Measurements from ENCODE around the gene MAST2.
"Not testable (repeated sequence)": the region's sequence is repeated elsewhere in the genome, so short reads cannot be mapped to it uniquely, and the experiment has no call there.

Gene MAST2

GRCh38 chr1:45800899-45801298 is 2.5 kb upstream of the MAST2 start:
- Histone ChIP-seq H3K9me3 (no peaks in the 10 kb centered on the region), H3K27me3 (no peaks in the 10 kb centered on the region), H3K27ac (no peak overlapping the region), H3K4me3 (ENCODE audit: low read depth in 1 of 2, low read length in 1 of 2) (no peak overlapping the region), H3K36me3 (no peaks in the 10 kb centered on the region), H3K4me1 (ENCODE audit: control insufficient read depth in 1 of 2, insufficient read depth in 1 of 2, low read depth in 1 of 2, low read length in 1 of 2) (peaks cover 16 to 22% of the 10 kb centered on the region in 2 experiments)
- no peak for TF ChIP-seq CTCF (IDR thresholded peaks at IDR 0.05)

GRCh38 chr1:45802343-45803298 is 791 bp upstream of the MAST2 start:
- Histone ChIP-seq H3K9me3 (no peaks in the 10 kb centered on the region), H3K27me3 (no peaks in the 10 kb centered on the region), H3K36me3 (peaks cover 4% of the 10 kb centered on the region), H3K4me3 (ENCODE audit: low read depth in 1 of 2, low read length in 1 of 2) (peak overlapping the region; percentile 63 to 69), H3K27ac (peak overlapping the region; percentile 53), H3K4me1 (ENCODE audit: control insufficient read depth in 1 of 2, insufficient read depth in 1 of 2, low read depth in 1 of 2, low read length in 1 of 2) (peaks cover 16 to 22% of the 10 kb centered on the region in 2 experiments)
- TF ChIP-seq CTCF (IDR thresholded peaks at IDR 0.05): no peak

GRCh38 chr1:45803781-45804668 is 613 bp downstream of the MAST2 start:
- Histone ChIP-seq H3K4me3 (ENCODE audit: low read depth in 1 of 2, low read length in 1 of 2) (peak overlapping the region; percentile 63 to 69), H3K27ac (peak overlapping the region; percentile 53), H3K4me1 (ENCODE audit: control insufficient read depth in 1 of 2, insufficient read depth in 1 of 2, low read depth in 1 of 2, low read length in 1 of 2) (peaks cover 16 to 22% of the 10 kb centered on the region in 2 experiments)
- H3K9me3 ChIP-seq, H3K27me3 ChIP-seq, H3K36me3 ChIP-seq: not testable (repeated sequence)

GRCh38 chr1:45804669-45804969 is 1.2 kb downstream of the MAST2 start:
- Histone ChIP-seq H3K36me3 (peaks cover 4% of the 10 kb centered on the region), H3K27ac (no peak overlapping the region), H3K9me3 (no peaks in the 10 kb centered on the region), H3K27me3 (no peaks in the 10 kb centered on the region), H3K4me1 (ENCODE audit: control insufficient read depth in 1 of 2, insufficient read depth in 1 of 2, low read depth in 1 of 2, low read length in 1 of 2) (peaks cover 16 to 22% of the 10 kb centered on the region in 2 experiments), H3K4me3 (ENCODE audit: low read depth in 1 of 2, low read length in 1 of 2) (peak overlapping the region; percentile 63 to 69)
- TF ChIP-seq CTCF (IDR thresholded peaks at IDR 0.05): no peak

- no peaks in the 10 kb centered on the region for H3K9me3 ChIP-seq
- no peak for TF ChIP-seq CTCF (IDR thresholded peaks at IDR 0.05)
- peaks cover 16 to 22% of the 10 kb centered on the region in 2 experiments for H3K4me1 ChIP-seq (ENCODE audit: control insufficient read depth in 1 of 2, insufficient read depth in 1 of 2, low read depth in 1 of 2, low read length in 1 of 2)
- H3K4me3 ChIP-seq (ENCODE audit: low read depth in 1 of 2, low read length in 1 of 2): no peak overlapping the region
- H3K36me3 ChIP-seq: peaks cover 4% of the 10 kb centered on the region
- H3K27me3 ChIP-seq: no peaks in the 10 kb centered on the region
- H3K27ac ChIP-seq: no peak overlapping the region
These were observed 2.7 kb downstream of the MAST2 start for GRCh38 chr1:45806129-45806528.

Data from neutrophil (primary cell).